Gastroesophageal sphincter (tissue), 3 donors: ENCODE measurements around the gene SLC25A27.

Experiments used
- CTCF ChIP-seq, 4 experiments: fragments of 200-600 bp in 2 of 4; fragments of 450-650 bp in 2 of 4; sonication (generic) in 1 of 4; IDR thresholded peaks; one replicate each; pipeline ENCODE4 v1.5.1; 2017 to 2019; ENCODE audit warnings: antibody characterized with exemption in 4 of 4, mild to moderate bottlenecking in 2 of 4, moderate library complexity in 2 of 4
- POLR2AphosphoS5 ChIP-seq: sonication (generic); formaldehyde crosslinking; IDR thresholded peaks from one replicate; pipeline ENCODE4 v1.6.1; 2017; ENCODE audit warnings: antibody characterized with exemption

- TF ChIP-seq CTCF (IDR thresholded peaks at IDR 0.05) (no peak), POLR2AphosphoS5 (no peak)
Measured at GRCh38 chr6:46642928-46643751, 9.6 kb upstream of the SLC25A27 start.
